HG03175 (cell line): ENCODE measurements around the gene KCND1.

Experiments used
- ATAC-seq: cut with Tn5 transposase; IDR thresholded peaks from one replicate; pipeline ENCODE4 v1.9.1; 2021; ENCODE audit warnings: mild to moderate bottlenecking, moderate library complexity; ENCODE audit not compliant: unreplicated experiment

KCND1 gene

DNA sequence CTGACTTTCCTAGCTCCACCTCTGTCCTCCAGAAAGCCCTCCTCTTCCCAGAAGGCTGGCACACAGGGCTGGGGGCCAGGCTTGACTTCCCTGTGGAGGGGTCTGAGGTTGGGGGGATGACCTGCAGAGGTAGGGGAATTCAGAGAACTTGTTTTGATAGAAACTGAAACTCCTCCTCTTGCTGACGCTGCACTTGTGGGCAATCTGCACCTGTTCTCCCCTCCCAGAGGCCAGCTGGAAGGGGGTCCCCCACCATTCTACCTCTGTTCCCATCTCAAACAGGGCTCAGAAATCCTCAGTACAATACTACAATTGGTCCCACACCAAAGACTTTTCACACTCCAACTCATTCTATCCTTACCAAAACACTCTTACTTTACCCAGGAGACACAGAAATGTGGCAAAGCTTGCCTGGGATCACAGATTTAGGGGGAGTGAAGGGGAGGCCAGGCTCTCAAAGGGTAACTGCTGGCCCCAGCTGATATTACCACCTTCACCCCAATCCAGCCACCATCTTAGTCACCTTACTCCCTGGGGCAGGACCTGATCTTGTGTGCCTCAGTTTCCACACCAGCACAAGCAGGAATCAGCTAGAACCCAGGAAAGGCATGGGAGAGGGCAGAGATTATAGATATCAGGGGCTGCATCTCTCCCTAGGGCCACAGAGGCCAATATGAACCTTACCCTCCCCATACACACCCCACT, 32.8 kb downstream of the KCND1 start:
- peak; percentile 47 for ATAC-seq

GRCh38 chrX:48937054-48937907, 34.4 kb downstream of the KCND1 start:
- peak; percentile 70 for ATAC-seq

- no peak for ATAC-seq
Measured at GRCh38 chrX:48936429-48937053, 35.1 kb downstream of the KCND1 start.

- no peak for ATAC-seq
Measured at GRCh38 chrX:48935301-48935670, 36.4 kb downstream of the KCND1 start.

DNA sequence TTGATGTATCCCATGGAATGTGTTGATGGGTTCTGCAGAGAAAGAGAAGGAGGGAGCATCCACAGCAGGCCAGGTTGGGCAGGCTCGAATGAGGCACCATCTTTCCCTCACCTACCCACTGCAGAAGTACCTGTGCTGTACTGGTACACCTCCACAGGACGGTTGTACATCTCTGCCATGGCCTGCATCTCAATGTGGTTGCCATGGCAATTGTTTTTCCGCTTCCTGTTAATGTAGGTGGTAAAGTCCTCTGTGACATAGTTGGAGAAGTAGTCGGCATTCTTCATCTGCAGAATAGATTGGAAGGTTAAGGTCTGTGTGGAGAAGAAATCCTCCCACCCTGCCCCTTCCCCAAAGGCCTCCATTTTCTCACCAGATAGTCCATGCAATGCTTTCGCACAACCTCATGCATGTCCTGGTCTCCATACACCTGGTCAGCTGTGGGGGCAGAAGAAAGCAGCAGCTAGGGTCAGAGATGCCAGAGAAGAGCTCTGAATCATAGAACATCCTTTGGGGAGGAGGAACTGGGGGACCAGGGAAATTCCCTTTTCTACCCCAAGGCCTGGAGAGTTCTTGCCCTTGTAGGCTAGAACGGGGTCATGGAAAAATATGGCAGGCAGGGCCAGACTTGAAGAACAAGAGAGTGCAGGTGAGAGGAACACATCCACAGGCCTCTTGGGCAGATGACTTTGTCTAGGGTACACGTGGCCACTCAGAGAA, 36.9 kb downstream of the KCND1 start:
- no peak for ATAC-seq

GRCh38 chrX:48933757-48934156, 37.9 kb downstream of the KCND1 start:
- ATAC-seq: no peak

DNA sequence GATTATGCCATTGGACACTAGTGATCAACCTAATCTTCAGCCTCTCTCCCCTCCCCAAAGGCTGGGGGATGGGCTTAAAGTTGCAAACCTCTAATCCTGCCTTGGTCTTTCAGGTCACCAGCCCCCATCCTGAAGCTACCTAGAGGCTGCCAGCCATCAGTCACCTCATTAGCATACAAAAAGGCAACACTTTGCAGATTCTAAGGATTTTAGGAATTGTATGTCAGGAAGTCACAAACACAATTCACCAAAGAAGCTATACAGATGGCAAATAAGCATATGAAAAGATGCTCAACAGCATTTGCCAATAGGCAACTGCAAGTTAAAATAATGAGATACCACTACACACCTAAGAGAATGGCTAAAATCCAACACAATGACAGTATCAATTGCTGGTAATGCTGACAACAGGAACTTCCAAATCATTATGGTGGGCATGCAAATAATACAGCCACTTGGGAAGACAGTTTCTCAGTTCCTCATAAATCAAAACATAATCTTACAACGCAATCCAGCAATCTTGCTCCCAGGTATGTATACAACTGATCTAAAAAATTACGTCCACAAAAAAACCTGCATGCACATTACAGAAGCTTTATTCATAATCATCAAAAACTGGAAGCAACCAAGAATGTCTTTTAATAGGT, 43.8 kb downstream of the KCND1 start:
- ATAC-seq: no peak

- ATAC-seq: no peak
Measured at GRCh38 chrX:48927123-48927522, 44.5 kb downstream of the KCND1 start.

DNA sequence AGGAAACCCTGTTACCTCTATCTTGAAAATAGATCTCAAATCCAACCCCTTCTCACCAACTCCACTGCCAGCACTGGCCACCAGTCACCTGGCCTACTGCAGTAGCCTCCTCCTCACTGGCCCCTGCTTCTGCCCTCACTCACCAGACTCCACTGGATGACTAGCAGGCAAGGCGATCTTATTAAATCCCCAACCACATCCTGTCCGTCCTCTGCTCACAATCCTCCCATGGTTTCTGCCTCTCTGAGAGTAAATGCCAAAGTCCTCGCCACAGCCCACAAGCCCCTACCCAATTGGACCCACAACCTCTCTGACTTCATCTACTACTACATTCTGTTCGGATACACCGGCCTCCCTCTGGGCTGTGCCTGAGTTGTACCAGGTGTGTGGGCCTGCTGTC, 47.4 kb downstream of the KCND1 start:
- ATAC-seq: no peak

DNA sequence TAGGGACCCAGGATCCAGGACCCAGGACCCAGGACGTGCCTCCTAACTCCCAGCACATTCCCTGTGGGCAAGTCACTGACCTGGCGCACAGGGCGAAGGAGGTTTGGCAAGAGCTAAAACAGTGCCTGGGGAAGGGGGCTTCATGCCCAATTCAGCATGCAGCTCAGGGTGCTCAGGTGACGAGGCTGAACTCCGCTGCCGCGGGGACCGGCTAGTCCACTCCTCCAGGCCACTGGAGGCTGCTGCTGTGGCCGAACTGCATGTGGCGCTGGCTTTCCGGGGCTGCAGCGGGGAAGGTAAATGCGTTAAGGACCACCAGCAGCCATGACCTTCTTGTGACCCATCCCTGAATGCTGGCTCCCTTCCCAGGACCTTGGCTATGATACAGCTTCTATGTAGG, 47.9 kb downstream of the KCND1 start:
- no peak for ATAC-seq

DNA sequence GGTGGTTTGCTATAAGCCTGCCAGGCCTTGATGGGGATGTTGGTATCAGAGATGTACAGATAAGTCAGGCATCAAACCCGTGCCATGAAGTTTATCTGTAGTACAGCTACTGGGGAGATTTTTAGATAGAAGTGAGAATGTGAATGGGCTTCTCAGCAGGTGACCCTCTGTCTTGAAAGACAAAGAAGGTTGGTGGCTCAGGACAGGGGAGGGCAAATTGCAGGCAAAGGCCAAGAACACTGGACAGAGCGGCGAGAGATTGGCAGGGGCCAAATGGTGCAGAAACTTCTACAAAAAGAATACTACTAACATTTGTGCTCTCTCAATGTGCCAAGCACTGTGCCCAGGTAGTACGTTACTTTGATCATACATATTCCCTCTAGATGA, 50.9 kb downstream of the KCND1 start:
- ATAC-seq: no peak

GRCh38 chrX:48919947-48920717, 51.5 kb downstream of the KCND1 start:
- no peak for ATAC-seq

DNA sequence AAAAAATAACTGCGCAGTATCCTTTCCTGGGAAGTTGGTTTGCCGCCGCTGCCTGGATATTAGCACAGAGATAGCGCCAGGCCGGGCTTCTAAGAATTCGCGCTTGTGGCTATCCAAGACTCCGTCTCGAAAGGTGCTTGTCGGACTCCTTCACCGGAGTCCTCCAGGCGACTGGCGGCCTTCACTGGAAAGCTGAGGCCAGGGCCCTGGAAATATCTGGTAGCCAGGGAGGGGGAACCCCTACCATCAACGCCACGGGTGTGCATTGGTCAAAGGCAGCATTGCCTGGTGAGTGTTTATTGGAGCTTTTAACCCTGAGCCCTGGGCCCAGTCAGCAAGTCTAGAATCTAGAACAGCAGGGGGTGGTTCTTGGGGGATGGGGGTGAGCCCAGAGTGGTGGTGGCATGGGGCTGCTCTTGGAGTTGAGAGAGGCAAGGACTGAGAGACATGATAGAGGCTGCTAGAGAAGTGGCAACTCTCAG, 52.2 kb downstream of the KCND1 start:
- ATAC-seq: no peak

DNA sequence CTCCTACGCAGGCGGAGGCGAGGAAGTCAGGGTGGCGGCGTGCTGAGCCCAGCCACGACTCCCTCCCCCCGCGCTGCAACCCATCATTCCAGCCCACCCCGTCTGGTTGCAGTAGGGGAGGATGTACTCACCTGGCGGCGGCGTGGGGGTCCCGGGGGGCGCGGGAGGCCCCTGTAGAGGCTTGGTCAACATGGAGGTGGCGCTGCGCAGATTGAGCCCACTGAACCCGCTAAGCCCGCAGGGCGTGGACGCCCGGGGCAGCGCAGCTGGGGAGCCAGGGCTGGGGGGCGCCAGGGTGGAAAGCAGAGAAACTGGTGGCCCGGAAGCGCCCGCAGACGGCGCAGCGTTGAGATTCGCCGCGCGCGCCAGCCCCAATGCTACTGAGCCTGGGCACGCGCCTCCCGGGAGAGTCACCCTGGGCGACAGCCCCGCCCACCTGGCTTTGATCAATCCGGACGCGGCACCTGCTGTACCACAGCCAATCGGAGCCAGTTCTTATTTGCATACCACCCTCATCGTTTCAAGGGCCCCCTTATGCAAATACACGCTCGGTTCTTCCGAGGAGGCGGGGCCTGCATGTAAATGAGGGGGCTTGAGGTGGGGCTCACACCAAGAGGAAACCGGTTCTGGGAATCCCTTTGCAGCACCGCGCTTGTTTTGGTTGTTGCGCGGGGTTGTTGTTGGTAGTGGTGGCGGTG, 52.9 kb downstream of the KCND1 start, which contains the start of gene PIM2:
TSS of gene PIM2 (minus strand) at position 382 of the 698 bp plus-strand sequence. CDS start at position 192, 190 bp downstream.
- ATAC-seq: peak; percentile 70

DNA sequence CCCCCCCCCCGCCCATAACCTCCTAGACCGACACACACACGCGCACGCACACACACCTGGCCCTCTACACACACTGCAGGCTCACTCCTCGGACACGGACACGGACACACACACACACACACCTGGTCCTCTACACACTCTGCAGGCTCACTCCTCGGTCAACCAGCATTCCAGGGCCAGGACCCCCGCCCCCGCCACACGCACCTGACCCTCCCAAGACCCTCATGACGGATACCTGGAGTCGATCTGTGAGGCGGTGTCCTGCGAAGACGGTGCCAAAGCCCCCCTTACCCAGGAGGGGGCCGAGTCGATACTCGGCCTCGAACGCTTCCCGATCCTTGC, 53.4 kb downstream of the KCND1 start:
- ATAC-seq: no peak

- peak; percentile 55 for ATAC-seq
Measured at GRCh38 chrX:48917139-48918001, 54.3 kb downstream of the KCND1 start.

DNA sequence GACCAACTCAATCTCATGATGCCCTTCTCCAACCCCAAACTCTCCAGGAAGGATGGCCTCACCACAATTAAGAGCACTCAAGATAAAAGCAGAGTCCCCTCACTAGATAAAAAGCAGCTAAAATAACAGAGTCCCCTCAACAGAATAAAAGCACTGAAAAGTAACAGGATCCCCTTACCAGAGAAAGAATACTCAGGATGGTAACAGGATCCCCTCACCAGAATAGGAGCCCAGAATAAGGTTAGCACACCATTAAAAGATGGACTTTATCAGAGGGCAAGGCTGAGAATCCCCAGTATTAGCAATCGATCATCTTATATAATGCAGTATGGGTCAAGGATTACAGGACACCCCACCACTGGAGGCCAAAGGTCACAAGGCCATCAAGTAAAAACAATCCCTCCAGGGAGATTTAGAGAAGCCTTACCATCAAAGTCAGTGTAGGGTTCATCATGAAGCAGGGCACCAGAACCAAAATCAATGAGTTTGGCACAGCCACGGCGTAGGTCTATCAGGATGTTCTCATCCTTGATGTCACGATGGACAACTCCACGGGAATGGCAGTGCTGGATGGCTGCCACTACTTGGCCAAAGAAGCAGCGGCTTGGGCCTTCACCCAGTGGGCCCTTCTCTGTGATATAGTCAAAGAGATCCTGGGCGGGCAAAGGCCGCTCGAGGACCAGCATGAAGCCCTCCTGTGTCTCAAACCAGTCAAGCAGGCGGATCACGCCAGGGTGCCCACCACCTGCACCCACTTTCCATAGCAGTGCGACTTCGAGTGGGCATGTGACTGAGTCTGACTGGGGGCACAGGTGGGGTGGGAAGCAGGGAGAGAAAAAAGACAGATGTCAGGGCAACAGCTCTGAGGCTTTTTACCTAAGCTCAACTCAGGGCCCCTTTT, 56.8 kb downstream of the KCND1 start:
- ATAC-seq: no peak
